ENCODE results near the gene FAM90A26. TPM values are rescaled to one million over a fixed set of nuclear protein-coding genes. Genes with fewer than 3 reads are reported as not detected.
"Not testable (repeated sequence)": the region's sequence is repeated elsewhere in the genome, so short reads cannot be mapped to it uniquely, and the experiment has no call there.

Gene FAM90A26
- polyA plus RNA-seq, 1 of the 3 experiments (the other 2 are of a cell fraction) = not detected

- POLR2A ChIA-PET; H3K4me1 ChIP-seq (ENCODE audit: control insufficient read depth in 1 of 2, insufficient read depth in 2 of 2, low read depth in 1 of 2, low read length in 1 of 2); H3K36me3 ChIP-seq (replicated peaks in 1 of 2; ENCODE audit: control insufficient read depth in 1 of 2, insufficient read depth in 2 of 2, low read length in 1 of 2); H3K9ac ChIP-seq; H3K79me2 ChIP-seq (ENCODE audit: insufficient read depth); H3K4me2 ChIP-seq; H2AFZ ChIP-seq (ENCODE audit: low read depth); H3K27me3 ChIP-seq (ENCODE audit: insufficient read depth); H3K9me2 ChIP-seq; CTCF ChIA-PET; H4K20me1 ChIP-seq (ENCODE audit: insufficient read depth); H3K27ac ChIP-seq (ENCODE audit: low read depth in 2 of 2, low read length in 1 of 2); H3K4me3 ChIP-seq (ENCODE audit: low read depth in 2 of 2, low read length in 1 of 2); DNase-seq; H3F3A ChIP-seq (replicated peaks; ENCODE audit: insufficient read depth); H3K9me3 ChIP-seq: not testable (repeated sequence)
- no CpG with 5 or more reads among the region's 6 CpGs for WGBS (ENCODE audit: low lambda C conversion rate)
Observed at GRCh38 chr4:9158392-9158791, 11.8 kb upstream of the FAM90A26 start.

DNA sequence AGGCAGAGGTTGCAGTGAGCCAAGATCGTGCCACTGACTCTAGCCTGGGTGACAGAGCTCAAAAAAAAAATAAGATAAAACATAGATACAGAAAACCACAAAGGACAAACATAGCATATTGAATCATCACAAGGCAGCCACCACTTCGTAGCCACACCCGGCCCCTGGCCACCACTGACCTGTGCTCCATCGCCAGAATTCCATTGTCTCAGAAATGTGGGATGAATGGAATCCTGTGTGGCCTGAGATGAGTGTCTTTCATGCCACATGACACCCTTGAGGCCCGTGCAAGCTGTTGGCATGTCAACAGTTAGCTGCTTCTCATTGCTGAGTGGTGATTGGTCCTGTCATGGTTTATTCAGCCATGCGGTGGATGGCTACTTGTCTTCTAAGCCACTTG lies 10.2 kb upstream of the FAM90A26 start:
- WGBS (ENCODE audit: low lambda C conversion rate) = 60% methylated on average over 1 of the region's 6 CpGs
- H2AFZ ChIP-seq (ENCODE audit: low read depth); POLR2A ChIA-PET: not testable (repeated sequence)

DNA sequence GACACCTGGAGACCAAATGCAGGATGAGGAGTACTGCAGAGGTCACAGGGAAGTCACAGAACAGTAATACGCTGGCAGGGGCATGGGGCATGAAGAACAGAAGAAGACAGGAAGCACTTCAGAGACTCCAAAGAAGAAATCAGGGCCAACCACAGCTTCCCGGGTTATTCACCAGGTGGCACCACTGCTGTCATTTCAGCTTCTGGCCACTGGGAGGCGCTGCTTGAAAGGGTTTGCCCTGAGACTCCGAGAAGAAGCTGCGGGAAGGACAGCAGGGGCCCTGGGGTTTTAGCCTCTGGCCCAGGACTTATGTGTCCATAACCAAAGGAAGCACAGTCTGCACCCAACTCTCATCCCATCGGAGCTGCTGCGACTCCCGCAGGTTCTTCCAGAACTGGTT lies 4.2 kb upstream of the FAM90A26 start:
- POLR2A ChIA-PET, CTCF ChIA-PET: not testable (repeated sequence)
- no CpG with 5 or more reads among the region's 8 CpGs for WGBS (ENCODE audit: low lambda C conversion rate)

More for the DNA sequence above, 10.2 kb upstream of the FAM90A26 start:
- H3K4me1 ChIP-seq (ENCODE audit: control insufficient read depth in 1 of 2, insufficient read depth in 2 of 2, low read depth in 1 of 2, low read length in 1 of 2); CTCF ChIA-PET; H3K9me2 ChIP-seq; H3K9ac ChIP-seq; H3K4me2 ChIP-seq; H3K36me3 ChIP-seq (replicated peaks in 1 of 2; ENCODE audit: control insufficient read depth in 1 of 2, insufficient read depth in 2 of 2, low read length in 1 of 2); H3F3A ChIP-seq (replicated peaks; ENCODE audit: insufficient read depth); H3K4me3 ChIP-seq (ENCODE audit: low read depth in 2 of 2, low read length in 1 of 2); H3K27ac ChIP-seq (ENCODE audit: low read depth in 2 of 2, low read length in 1 of 2); H3K9me3 ChIP-seq; H3K79me2 ChIP-seq (ENCODE audit: insufficient read depth); DNase-seq; H4K20me1 ChIP-seq (ENCODE audit: insufficient read depth); H3K27me3 ChIP-seq (ENCODE audit: insufficient read depth): not testable (repeated sequence)

DNA sequence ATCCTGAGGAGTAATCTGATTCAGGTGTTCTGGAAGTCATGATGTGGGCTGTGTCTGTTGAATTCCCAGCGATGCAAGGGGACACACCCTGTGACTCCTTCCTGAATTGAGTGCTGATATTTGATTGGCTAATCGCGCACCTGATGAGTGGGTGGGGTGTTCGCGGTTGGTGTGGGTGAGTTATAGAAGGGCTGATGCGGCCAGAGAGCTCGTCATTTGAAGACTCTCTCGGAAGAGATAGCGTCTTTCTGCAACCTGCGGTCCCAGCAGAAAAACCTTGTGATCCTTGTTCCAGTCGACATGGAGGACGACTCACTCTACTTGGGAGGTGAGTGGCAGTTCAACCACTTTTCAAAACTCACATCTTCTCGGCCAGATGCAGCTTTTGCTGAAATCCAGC lies 40.1 kb downstream of the FAM90A26 start, which contains the start of gene USP17L10:
Gene USP17L10 (plus strand): TSS at position 301 of the 400 bp plus-strand sequence. CDS start 0 bp downstream, at position 301.
- H3F3A ChIP-seq (replicated peaks; ENCODE audit: insufficient read depth); CTCF ChIA-PET; H3K4me1 ChIP-seq (ENCODE audit: control insufficient read depth in 1 of 2, insufficient read depth in 2 of 2, low read depth in 1 of 2, low read length in 1 of 2); POLR2A ChIA-PET; H3K9ac ChIP-seq; H2AFZ ChIP-seq (ENCODE audit: low read depth); H3K4me2 ChIP-seq; H3K36me3 ChIP-seq (replicated peaks in 1 of 2; ENCODE audit: control insufficient read depth in 1 of 2, insufficient read depth in 2 of 2, low read length in 1 of 2); H3K27ac ChIP-seq (ENCODE audit: low read depth in 2 of 2, low read length in 1 of 2); H3K4me3 ChIP-seq (ENCODE audit: low read depth in 2 of 2, low read length in 1 of 2); DNase-seq; H3K9me3 ChIP-seq; H4K20me1 ChIP-seq (ENCODE audit: insufficient read depth); H3K9me2 ChIP-seq; H3K27me3 ChIP-seq (ENCODE audit: insufficient read depth); H3K79me2 ChIP-seq (ENCODE audit: insufficient read depth): not testable (repeated sequence)
- 13% methylated on average over 4 of the region's 13 CpGs for WGBS (ENCODE audit: low lambda C conversion rate)

More for the DNA sequence above, 4.2 kb upstream of the FAM90A26 start:
- H3K27ac ChIP-seq (ENCODE audit: low read depth in 2 of 2, low read length in 1 of 2); H3K27me3 ChIP-seq (ENCODE audit: insufficient read depth); H3K9me3 ChIP-seq; H3K4me3 ChIP-seq (ENCODE audit: low read depth in 2 of 2, low read length in 1 of 2); DNase-seq; H3K4me1 ChIP-seq (ENCODE audit: control insufficient read depth in 1 of 2, insufficient read depth in 2 of 2, low read depth in 1 of 2, low read length in 1 of 2); H4K20me1 ChIP-seq (ENCODE audit: insufficient read depth); H3K36me3 ChIP-seq (replicated peaks in 1 of 2; ENCODE audit: control insufficient read depth in 1 of 2, insufficient read depth in 2 of 2, low read length in 1 of 2); H3F3A ChIP-seq (replicated peaks; ENCODE audit: insufficient read depth); H3K4me2 ChIP-seq; H3K9me2 ChIP-seq; H2AFZ ChIP-seq (ENCODE audit: low read depth); H3K79me2 ChIP-seq (ENCODE audit: insufficient read depth); H3K9ac ChIP-seq: not testable (repeated sequence)

DNA sequence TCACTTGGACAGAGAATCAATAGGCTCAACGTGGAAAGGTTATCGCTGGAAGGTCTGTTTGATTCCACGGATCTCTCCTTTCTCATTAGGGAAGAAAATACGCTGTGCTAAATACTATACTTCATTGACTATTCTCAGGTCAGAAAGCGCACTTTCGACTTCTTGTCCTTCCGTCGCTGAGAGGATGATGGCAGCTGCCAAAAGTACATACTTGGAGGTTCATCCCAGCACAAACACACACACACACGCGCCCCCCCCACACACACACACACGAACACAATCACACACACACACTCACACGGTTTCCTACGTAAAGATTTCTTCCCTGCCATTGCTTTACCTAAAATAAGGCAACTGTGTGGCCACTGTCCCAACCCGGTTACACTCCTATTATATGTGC lies 44.5 kb downstream of the FAM90A26 start:
- H3K9ac ChIP-seq; H3F3A ChIP-seq (replicated peaks; ENCODE audit: insufficient read depth); H3K9me2 ChIP-seq; H3K79me2 ChIP-seq (ENCODE audit: insufficient read depth); CTCF ChIA-PET; H3K4me2 ChIP-seq; DNase-seq; H3K36me3 ChIP-seq (replicated peaks in 1 of 2; ENCODE audit: control insufficient read depth in 1 of 2, insufficient read depth in 2 of 2, low read length in 1 of 2); H3K4me1 ChIP-seq (ENCODE audit: control insufficient read depth in 1 of 2, insufficient read depth in 2 of 2, low read depth in 1 of 2, low read length in 1 of 2); H2AFZ ChIP-seq (ENCODE audit: low read depth); H4K20me1 ChIP-seq (ENCODE audit: insufficient read depth); H3K4me3 ChIP-seq (ENCODE audit: low read depth in 2 of 2, low read length in 1 of 2); H3K27me3 ChIP-seq (ENCODE audit: insufficient read depth); POLR2A ChIA-PET; H3K27ac ChIP-seq (ENCODE audit: low read depth in 2 of 2, low read length in 1 of 2); H3K9me3 ChIP-seq: not testable (repeated sequence)
- 28% methylated on average over 13 of the region's 14 CpGs for WGBS (ENCODE audit: low lambda C conversion rate)

- whole genome bisulfite sequencing (ENCODE audit: low lambda C conversion rate) = no CpG with 5 or more reads among the region's 14 CpGs
- H3K9me3 ChIP-seq; H2AFZ ChIP-seq (ENCODE audit: low read depth); H3K4me1 ChIP-seq (ENCODE audit: control insufficient read depth in 1 of 2, insufficient read depth in 2 of 2, low read depth in 1 of 2, low read length in 1 of 2); H3K27ac ChIP-seq (ENCODE audit: low read depth in 2 of 2, low read length in 1 of 2); H3K27me3 ChIP-seq (ENCODE audit: insufficient read depth); H3K36me3 ChIP-seq (replicated peaks in 1 of 2; ENCODE audit: control insufficient read depth in 1 of 2, insufficient read depth in 2 of 2, low read length in 1 of 2); H3K79me2 ChIP-seq (ENCODE audit: insufficient read depth); H3F3A ChIP-seq (replicated peaks; ENCODE audit: insufficient read depth); CTCF ChIA-PET; H4K20me1 ChIP-seq (ENCODE audit: insufficient read depth); H3K4me2 ChIP-seq; POLR2A ChIA-PET; H3K9ac ChIP-seq; H3K9me2 ChIP-seq; DNase-seq; H3K4me3 ChIP-seq (ENCODE audit: low read depth in 2 of 2, low read length in 1 of 2): not testable (repeated sequence)
Observed at GRCh38 chr4:9215105-9215504, 44.9 kb downstream of the FAM90A26 start, which contains the start of gene USP17L11. Gene USP17L11, plus strand, starts transcription at chr4:9215405. Its CDS starts 0 bp downstream, at chr4:9215405.

- H3F3A ChIP-seq (replicated peaks; ENCODE audit: insufficient read depth); POLR2A ChIA-PET; DNase-seq; H3K27me3 ChIP-seq (ENCODE audit: insufficient read depth); H3K9ac ChIP-seq; H3K9me3 ChIP-seq; H3K79me2 ChIP-seq (ENCODE audit: insufficient read depth); H3K27ac ChIP-seq (ENCODE audit: low read depth in 2 of 2, low read length in 1 of 2); CTCF ChIA-PET; H3K4me2 ChIP-seq; H3K4me3 ChIP-seq (ENCODE audit: low read depth in 2 of 2, low read length in 1 of 2); H3K9me2 ChIP-seq; H4K20me1 ChIP-seq (ENCODE audit: insufficient read depth); H2AFZ ChIP-seq (ENCODE audit: low read depth); H3K36me3 ChIP-seq (replicated peaks in 1 of 2; ENCODE audit: control insufficient read depth in 1 of 2, insufficient read depth in 2 of 2, low read length in 1 of 2); H3K4me1 ChIP-seq (ENCODE audit: control insufficient read depth in 1 of 2, insufficient read depth in 2 of 2, low read depth in 1 of 2, low read length in 1 of 2): not testable (repeated sequence)
- WGBS (ENCODE audit: low lambda C conversion rate) = no CpG with 5 or more reads among the region's 13 CpGs
Observed at GRCh38 chr4:9219852-9220251, 49.6 kb downstream of the FAM90A26 start, which contains the start of gene USP17L12. Gene USP17L12, plus strand, starts transcription at chr4:9220152. Its CDS starts 0 bp downstream, at chr4:9220152.
